Measurements from ENCODE around the gene DCAF15.

The DCAF15 gene

GRCh38 chr19:13937479-13938300 is 14.6 kb upstream of the DCAF15 start:
- no peaks in the 10 kb centered on the region for H3K36me3 Mint-ChIP-seq (ENCODE audit: low read depth)

GRCh38 chr19:13938301-13939064 is 13.8 kb upstream of the DCAF15 start, which contains the start of gene PODNL1:
PODNL1 (minus strand) TSS chr19:13938417; CDS start chr19:13938181, 236 bp downstream.
- ATAC-seq (no peak), DNase-seq (no peak)
- Mint-ChIP-seq H3K4me3 (no peak within 1 kb of the TSS), H3K27me3 (peaks cover 4% of the 10 kb centered on the region), H3K4me1 (no peaks in the 10 kb centered on the region), H3K36me3 (ENCODE audit: low read depth) (no peaks in the 10 kb centered on the region), H3K9me3 (no peaks in the 10 kb centered on the region), H3K27ac (no peak within 1 kb of the TSS)

More at GRCh38 chr19:13937479-13938300, 14.6 kb upstream of the DCAF15 start:
- no peaks in the 10 kb centered on the region for H3K4me1 Mint-ChIP-seq
- H3K4me3 Mint-ChIP-seq: no peak overlapping the region
- ATAC-seq (no peak), DNase-seq (no peak)
- no peaks in the 10 kb centered on the region for H3K9me3 Mint-ChIP-seq
- H3K27ac Mint-ChIP-seq: no peak overlapping the region
- peaks cover 4% of the 10 kb centered on the region for H3K27me3 Mint-ChIP-seq

GRCh38 chr19:13942023-13942684 is 10.2 kb upstream of the DCAF15 start:
- Mint-ChIP-seq H3K9me3 (no peaks in the 10 kb centered on the region), H3K36me3 (ENCODE audit: low read depth) (no peaks in the 10 kb centered on the region), H3K27ac (no peak overlapping the region), H3K4me1 (no peaks in the 10 kb centered on the region), H3K27me3 (peaks cover 4% of the 10 kb centered on the region), H3K4me3 (no peak overlapping the region)
- no peak for ATAC-seq
- DNase-seq: no peak

- no peaks in the 10 kb centered on the region for H3K4me1 Mint-ChIP-seq
- no peak overlapping the region for H3K4me3 Mint-ChIP-seq
- no peaks in the 10 kb centered on the region for H3K9me3 Mint-ChIP-seq
- H3K27me3 Mint-ChIP-seq: no peaks in the 10 kb centered on the region
- no peak for ATAC-seq
- no peaks in the 10 kb centered on the region for H3K36me3 Mint-ChIP-seq (ENCODE audit: low read depth)
- DNase-seq: no peak
- no peak overlapping the region for H3K27ac Mint-ChIP-seq
Observed at GRCh38 chr19:13946414-13946813, 5.9 kb upstream of the DCAF15 start.

GRCh38 chr19:13951043-13951442 is 1.3 kb upstream of the DCAF15 start:
- H3K27ac Mint-ChIP-seq: no peak overlapping the region
- no peak overlapping the region for H3K4me3 Mint-ChIP-seq
- H3K27me3 Mint-ChIP-seq: no peaks in the 10 kb centered on the region
- DNase-seq: no peak
- peaks cover 2% of the 10 kb centered on the region for H3K36me3 Mint-ChIP-seq (ENCODE audit: low read depth)
- H3K4me1 Mint-ChIP-seq: peaks cover 20% of the 10 kb centered on the region
- no peak for ATAC-seq
- no peaks in the 10 kb centered on the region for H3K9me3 Mint-ChIP-seq

GRCh38 chr19:13951799-13952153 is 533 bp upstream of the DCAF15 start:
- Mint-ChIP-seq H3K4me1 (peaks cover 20% of the 10 kb centered on the region), H3K36me3 (ENCODE audit: low read depth) (peaks cover 2% of the 10 kb centered on the region), H3K4me3 (peak overlapping the region; percentile 91), H3K27ac (peak overlapping the region; percentile 91), H3K27me3 (no peaks in the 10 kb centered on the region), H3K9me3 (no peaks in the 10 kb centered on the region)
- DNase-seq (no peak), ATAC-seq (peak; percentile 2)

GRCh38 chr19:13952931-13953531 is 722 bp downstream of the DCAF15 start:
- Mint-ChIP-seq H3K4me1 (peaks cover 20% of the 10 kb centered on the region), H3K27me3 (no peaks in the 10 kb centered on the region), H3K9me3 (no peaks in the 10 kb centered on the region)

GRCh38 chr19:13954185-13954584 is 1.9 kb downstream of the DCAF15 start:
- peaks cover 20% of the 10 kb centered on the region for H3K4me1 Mint-ChIP-seq
- no peaks in the 10 kb centered on the region for H3K27me3 Mint-ChIP-seq
- H3K4me3 Mint-ChIP-seq: peak overlapping the region; percentile 86
- H3K9me3 Mint-ChIP-seq: no peaks in the 10 kb centered on the region
- H3K27ac Mint-ChIP-seq: no peak overlapping the region
- DNase-seq (no peak), ATAC-seq (no peak)
- H3K36me3 Mint-ChIP-seq (ENCODE audit: low read depth): peaks cover 7% of the 10 kb centered on the region

More at GRCh38 chr19:13952931-13953531, 722 bp downstream of the DCAF15 start:
- DNase-seq (peak; percentile 12), ATAC-seq (no peak)
- peaks cover 5% of the 10 kb centered on the region for H3K36me3 Mint-ChIP-seq (ENCODE audit: low read depth)
- H3K27ac Mint-ChIP-seq: peak overlapping the region; percentile 74
- H3K4me3 Mint-ChIP-seq: peak overlapping the region; percentile 86

- Mint-ChIP-seq H3K4me3 (no peak overlapping the region), H3K4me1 (peaks cover 20% of the 10 kb centered on the region), H3K9me3 (no peaks in the 10 kb centered on the region), H3K36me3 (ENCODE audit: low read depth) (peaks cover 9% of the 10 kb centered on the region), H3K27ac (no peak overlapping the region), H3K27me3 (no peaks in the 10 kb centered on the region)
- ATAC-seq: no peak
- DNase-seq: no peak
Observed at GRCh38 chr19:13955662-13956364, 3.5 kb downstream of the DCAF15 start.

GRCh38 chr19:13956365-13956744 is 4.0 kb downstream of the DCAF15 start:
- DNase-seq: no peak
- ATAC-seq: no peak
- no peaks in the 10 kb centered on the region for H3K27me3 Mint-ChIP-seq
- H3K9me3 Mint-ChIP-seq: no peaks in the 10 kb centered on the region
- peaks cover 10% of the 10 kb centered on the region for H3K36me3 Mint-ChIP-seq (ENCODE audit: low read depth)
- no peak overlapping the region for H3K27ac Mint-ChIP-seq
- no peak overlapping the region for H3K4me3 Mint-ChIP-seq
- peaks cover 20% of the 10 kb centered on the region for H3K4me1 Mint-ChIP-seq

GRCh38 chr19:13957051-13957450 is 4.7 kb downstream of the DCAF15 start:
- ATAC-seq (no peak), DNase-seq (no peak)
- Mint-ChIP-seq H3K27me3 (no peaks in the 10 kb centered on the region), H3K27ac (no peak overlapping the region), H3K4me3 (no peak overlapping the region), H3K4me1 (peaks cover 14% of the 10 kb centered on the region), H3K9me3 (no peaks in the 10 kb centered on the region), H3K36me3 (ENCODE audit: low read depth) (peaks cover 12% of the 10 kb centered on the region)

GRCh38 chr19:13958043-13958442 is 5.7 kb downstream of the DCAF15 start:
- peaks cover 12% of the 10 kb centered on the region for H3K36me3 Mint-ChIP-seq (ENCODE audit: low read depth)
- ATAC-seq (no peak), DNase-seq (no peak)
- H3K27me3 Mint-ChIP-seq: no peaks in the 10 kb centered on the region
- no peak overlapping the region for H3K27ac Mint-ChIP-seq
- H3K4me1 Mint-ChIP-seq: peaks cover 14% of the 10 kb centered on the region
- H3K4me3 Mint-ChIP-seq: no peak overlapping the region
- no peaks in the 10 kb centered on the region for H3K9me3 Mint-ChIP-seq

- H3K4me3 Mint-ChIP-seq: no peak overlapping the region
- no peak for ATAC-seq
- H3K27ac Mint-ChIP-seq: no peak overlapping the region
- no peak for DNase-seq
- peaks cover 3% of the 10 kb centered on the region for H3K4me1 Mint-ChIP-seq
- peaks cover 12% of the 10 kb centered on the region for H3K36me3 Mint-ChIP-seq (ENCODE audit: low read depth)
- H3K9me3 Mint-ChIP-seq: no peaks in the 10 kb centered on the region
- H3K27me3 Mint-ChIP-seq: no peaks in the 10 kb centered on the region
Observed at GRCh38 chr19:13959141-13959961, 7.0 kb downstream of the DCAF15 start.

Measured in activated naive CD8-positive, alpha-beta T cell treated with anti-CD3 and anti-CD28 coated beads, Interleukin-2, amount 50 U/mL, for 24 hours (primary cell).